Loucy (cell line): ENCODE data around the gene ULBP1.
"Not testable (repeated sequence)": the region's sequence is repeated elsewhere in the genome, so short reads cannot be mapped to it uniquely, and the experiment has no call there.

ENCODE experiments used
- H2AFZ ChIP-seq: fragments of 200-600 bp; sonication (generic); 2 replicates; pipeline ENCODE4 v1.6.0; 2016; ENCODE audit warnings: antibody characterized with exemption, mild to moderate bottlenecking, low read length, moderate library complexity
- H3F3A ChIP-seq: fragments of 200-600 bp; 2 replicates; pipeline ENCODE4 v1.6.0; 2016; ENCODE audit warnings: antibody characterized with exemption, low read depth, mild to moderate bottlenecking
- H3K27me3 ChIP-seq: fragments of 200-600 bp; sonication (generic); 2 replicates; pipeline ENCODE4 v1.6.1; 2014; ENCODE audit warnings: low read length, mild to moderate bottlenecking; ENCODE audit not compliant: insufficient read depth, poor library complexity, severe bottlenecking
- H3K36me3 ChIP-seq: fragments of 200-600 bp; sonication (generic); 2 replicates; pipeline ENCODE4 v1.6.1; 2016; ENCODE audit warnings: low read length; ENCODE audit not compliant: insufficient read depth
- H3K4me1 ChIP-seq: fragments of 200-600 bp; sonication (generic); 2 replicates; pipeline ENCODE4 v1.5.1; 2014; ENCODE audit warnings: low read length, mild to moderate bottlenecking; ENCODE audit not compliant: insufficient read depth, poor library complexity, severe bottlenecking
- H3K4me2 ChIP-seq: fragments of 200-600 bp; sonication (generic); 2 replicates; pipeline ENCODE4 v1.6.0; 2014; ENCODE audit warnings: antibody characterized with exemption, low read length, low read depth, mild to moderate bottlenecking; ENCODE audit not compliant: poor library complexity, severe bottlenecking
- H3K4me3 ChIP-seq: fragments of 200-600 bp; sonication (generic); 2 replicates; pipeline ENCODE4 v1.5.1; 2014; ENCODE audit warnings: low read length, mild to moderate bottlenecking, mixed read lengths; ENCODE audit not compliant: poor library complexity, severe bottlenecking
- H3K79me2 ChIP-seq: fragments of 200-600 bp; sonication (generic); 2 replicates; pipeline ENCODE4 v1.6.1; 2014; ENCODE audit warnings: low read length; ENCODE audit not compliant: insufficient read depth
- H3K9ac ChIP-seq: fragments of 200-600 bp; sonication (generic); 2 replicates; pipeline ENCODE4 v1.6.0; 2014; ENCODE audit warnings: mild to moderate bottlenecking, low read depth, low read length, moderate library complexity; ENCODE audit not compliant: poor library complexity, severe bottlenecking
- H3K9me2 ChIP-seq: fragments of 200-600 bp; sonication (generic); replicated peaks from 2 replicates; pipeline ENCODE4 v1.6.1; 2016; ENCODE audit warnings: low read depth, low read length, mixed read lengths
- H3K9me3 ChIP-seq: fragments of 200-600 bp; sonication (generic); 2 replicates; pipeline ENCODE4 v1.6.1; 2014; ENCODE audit warnings: mild to moderate bottlenecking, antibody characterized with exemption, low read length, low read depth; ENCODE audit not compliant: insufficient read depth
- H4K20me1 ChIP-seq: fragments of 200-600 bp; sonication (generic); 2 replicates; pipeline ENCODE4 v1.6.0; 2014; ENCODE audit warnings: antibody characterized with exemption, low read length, mild to moderate bottlenecking; ENCODE audit not compliant: insufficient read depth, poor library complexity, severe bottlenecking

The ULBP1 gene

GRCh38 chr6:149954328-149954983 is 9.3 kb upstream of the ULBP1 start:
- H3K79me2 ChIP-seq, H4K20me1 ChIP-seq, H3F3A ChIP-seq, H2AFZ ChIP-seq, H3K9me2 ChIP-seq, H3K36me3 ChIP-seq, H3K4me1 ChIP-seq, H3K27me3 ChIP-seq, H3K4me3 ChIP-seq, H3K4me2 ChIP-seq, H3K9me3 ChIP-seq, H3K9ac ChIP-seq: not testable (repeated sequence)

DNA sequence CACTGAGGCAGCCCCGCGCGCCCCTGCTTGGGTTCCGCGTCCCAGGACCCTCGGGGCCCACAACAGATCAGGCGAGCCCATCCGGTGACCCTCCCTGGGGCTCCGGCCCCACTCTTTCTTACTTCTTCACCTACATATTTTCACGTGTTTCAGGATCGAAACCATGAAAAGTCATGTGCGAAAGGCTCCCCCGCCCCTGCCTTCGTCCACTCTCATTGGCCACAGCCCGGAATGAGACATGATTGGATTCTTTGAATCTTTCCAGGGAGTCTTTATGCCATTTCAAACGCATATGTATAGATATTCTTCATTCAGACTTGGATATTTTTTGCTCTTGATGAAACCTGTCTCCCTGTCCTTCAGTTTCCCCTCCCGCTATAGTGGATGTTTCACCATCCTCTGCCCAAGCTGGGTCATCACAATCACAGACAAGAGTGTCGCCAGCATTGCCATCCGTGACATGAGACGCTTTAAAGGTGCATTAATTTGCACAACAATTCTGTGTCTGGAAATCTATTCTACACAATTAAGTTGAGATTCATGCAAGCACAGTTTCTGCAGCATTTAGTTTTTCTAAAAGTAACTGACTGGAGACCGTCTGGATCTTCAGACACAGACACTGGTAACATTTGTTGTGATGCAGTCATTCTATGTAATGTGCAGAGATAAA is 8.6 kb upstream of the ULBP1 start:
- H3K9me2 ChIP-seq, H3F3A ChIP-seq, H3K4me1 ChIP-seq, H3K27me3 ChIP-seq, H4K20me1 ChIP-seq, H3K4me3 ChIP-seq, H3K36me3 ChIP-seq, H2AFZ ChIP-seq, H3K9ac ChIP-seq, H3K9me3 ChIP-seq, H3K79me2 ChIP-seq, H3K4me2 ChIP-seq: not testable (repeated sequence)

DNA sequence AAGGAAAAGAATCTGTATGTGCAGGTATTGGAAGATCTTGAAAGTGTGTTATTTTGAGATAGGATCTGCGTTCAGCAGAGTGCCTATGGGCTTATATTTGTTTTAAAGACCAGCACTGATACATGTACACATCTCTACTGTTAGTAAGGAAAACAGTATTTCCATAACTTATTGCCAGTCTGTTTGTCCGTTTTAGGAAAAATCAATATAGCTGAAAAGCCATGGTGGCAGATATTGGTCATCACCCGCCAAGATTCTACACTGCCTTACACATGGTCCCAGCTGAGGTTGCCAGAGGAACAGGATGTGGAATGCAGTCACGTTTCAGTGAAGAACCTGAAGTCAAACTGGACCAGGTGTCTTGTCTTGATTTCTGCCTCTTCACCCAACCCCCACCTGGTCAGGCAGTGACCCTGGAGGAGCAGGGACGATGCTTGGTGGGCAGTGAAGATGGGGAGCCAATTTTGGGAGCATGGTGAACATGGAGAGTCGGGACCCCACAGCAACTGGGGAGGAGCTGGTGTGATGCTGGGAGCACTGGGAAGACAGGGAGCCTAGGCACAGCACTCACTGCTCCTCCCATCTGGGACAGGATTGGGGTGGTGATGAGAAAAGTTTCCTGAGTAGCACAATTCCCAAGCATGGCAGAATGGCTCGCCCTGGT is 8.0 kb upstream of the ULBP1 start:
- H4K20me1 ChIP-seq, H3K79me2 ChIP-seq, H3K9ac ChIP-seq, H3K4me1 ChIP-seq, H3K4me3 ChIP-seq, H3K27me3 ChIP-seq, H3K9me3 ChIP-seq, H3K9me2 ChIP-seq, H3K36me3 ChIP-seq, H2AFZ ChIP-seq, H3K4me2 ChIP-seq, H3F3A ChIP-seq: not testable (repeated sequence)

GRCh38 chr6:149958124-149958523 is 5.6 kb upstream of the ULBP1 start:
- H3K79me2 ChIP-seq, H3F3A ChIP-seq, H3K9me3 ChIP-seq, H3K9me2 ChIP-seq, H3K27me3 ChIP-seq, H3K4me1 ChIP-seq, H3K4me2 ChIP-seq, H3K9ac ChIP-seq, H3K36me3 ChIP-seq, H4K20me1 ChIP-seq, H2AFZ ChIP-seq, H3K4me3 ChIP-seq: not testable (repeated sequence)

DNA sequence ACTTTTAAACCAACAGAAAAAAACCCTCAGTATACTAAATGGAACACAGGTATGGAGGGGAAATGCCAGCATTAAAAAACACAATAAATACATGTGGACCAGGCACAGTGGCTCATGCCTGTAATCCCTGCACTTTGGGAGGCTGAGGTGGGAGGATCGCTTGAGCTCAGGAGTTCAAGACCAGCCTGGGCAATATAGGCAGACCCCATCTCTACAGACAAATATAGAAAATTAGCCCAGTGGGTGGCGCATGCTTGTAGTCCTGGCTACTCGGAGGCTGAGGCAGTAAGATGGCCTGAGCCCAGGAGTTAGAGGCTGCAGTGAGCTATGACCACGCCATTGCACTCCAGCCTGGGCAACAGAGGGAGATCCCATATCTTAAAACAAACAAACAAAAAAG is 3.9 kb upstream of the ULBP1 start:
- H3K9me2 ChIP-seq, H3K4me1 ChIP-seq, H3K9ac ChIP-seq, H3K27me3 ChIP-seq, H3K36me3 ChIP-seq, H2AFZ ChIP-seq, H3K4me3 ChIP-seq, H3F3A ChIP-seq, H4K20me1 ChIP-seq, H3K79me2 ChIP-seq, H3K9me3 ChIP-seq, H3K4me2 ChIP-seq: not testable (repeated sequence)
